HG03175 (cell line): ENCODE measurements around the gene TMPRSS4.
"Not testable (repeated sequence)": the region's sequence is repeated elsewhere in the genome, so short reads cannot be mapped to it uniquely, and the experiment has no call there.

Experiments used
- ATAC-seq: cut with Tn5 transposase; IDR thresholded peaks from one replicate; pipeline ENCODE4 v1.9.1; 2021; ENCODE audit warnings: mild to moderate bottlenecking, moderate library complexity; ENCODE audit not compliant: unreplicated experiment

The TMPRSS4 gene

DNA sequence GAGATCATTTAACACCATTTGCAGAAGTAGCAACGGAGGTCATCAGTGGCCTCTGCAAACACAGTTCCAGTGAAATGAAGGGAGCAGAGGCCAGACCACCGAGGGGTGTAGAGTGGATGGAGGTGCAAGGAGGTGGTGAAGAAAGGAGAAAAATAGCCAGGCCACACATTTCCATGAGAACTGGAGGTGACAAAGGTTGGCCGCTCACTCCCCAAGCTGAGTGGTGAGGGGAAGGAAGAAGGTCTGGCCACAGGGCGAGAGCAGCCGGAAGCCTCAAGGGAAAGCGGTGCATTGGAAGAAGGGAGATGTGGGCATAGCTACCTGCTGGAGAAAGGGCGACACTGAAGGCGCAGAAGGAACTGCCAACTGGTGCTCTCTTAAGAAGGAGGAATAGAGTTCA, 20.1 kb upstream of the TMPRSS4 start:
- ATAC-seq: no peak

GRCh38 chr11:118057251-118058145, 19.4 kb upstream of the TMPRSS4 start:
- ATAC-seq: no peak

GRCh38 chr11:118058311-118059245, 18.3 kb upstream of the TMPRSS4 start:
- no peak for ATAC-seq

GRCh38 chr11:118059246-118059940, 17.5 kb upstream of the TMPRSS4 start:
- ATAC-seq: no peak

GRCh38 chr11:118060081-118060661, 16.7 kb upstream of the TMPRSS4 start:
- ATAC-seq: no peak

DNA sequence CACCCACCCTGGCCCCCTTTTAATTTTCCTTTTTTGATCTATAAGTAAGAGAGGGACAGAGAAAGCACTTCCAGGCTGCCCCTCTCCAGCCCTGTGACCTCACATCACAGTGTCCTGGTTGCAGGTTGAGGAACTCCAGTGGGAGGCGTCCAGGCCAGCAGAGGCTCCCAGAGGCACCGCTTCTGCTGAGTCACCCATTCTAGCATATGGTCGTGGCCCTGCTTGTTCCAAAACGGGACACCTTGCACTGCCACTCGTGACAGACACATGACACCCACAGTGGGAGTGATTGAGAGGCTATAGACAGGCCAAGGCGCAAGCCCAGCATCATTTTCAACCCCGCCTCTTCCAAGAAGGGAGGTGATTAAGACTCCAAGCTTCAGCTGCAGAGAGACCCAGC, 16.0 kb upstream of the TMPRSS4 start:
- no peak for ATAC-seq

- ATAC-seq: no peak
Observed at GRCh38 chr11:118061586-118062125, 15.2 kb upstream of the TMPRSS4 start.

DNA sequence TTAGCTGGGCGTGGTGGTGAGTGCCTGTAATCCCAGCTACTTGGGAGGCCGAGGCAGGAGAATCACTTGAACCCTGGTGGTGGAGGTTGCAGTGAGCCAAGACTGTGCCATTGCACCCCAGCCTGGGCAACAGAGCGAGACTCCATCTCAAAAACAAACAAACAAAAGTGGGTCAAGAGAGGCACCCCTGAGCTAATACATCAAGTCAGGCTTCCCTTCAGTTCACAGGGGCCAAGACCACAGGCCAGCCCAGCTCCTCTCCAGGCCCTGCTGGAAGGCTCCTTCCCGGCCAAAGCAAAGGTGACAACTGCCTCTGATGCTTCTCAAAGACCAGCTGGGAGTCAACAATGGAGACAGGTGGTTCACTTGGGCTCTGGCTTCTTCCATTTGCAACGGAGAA, 14.7 kb upstream of the TMPRSS4 start:
- not testable (repeated sequence) for ATAC-seq

DNA sequence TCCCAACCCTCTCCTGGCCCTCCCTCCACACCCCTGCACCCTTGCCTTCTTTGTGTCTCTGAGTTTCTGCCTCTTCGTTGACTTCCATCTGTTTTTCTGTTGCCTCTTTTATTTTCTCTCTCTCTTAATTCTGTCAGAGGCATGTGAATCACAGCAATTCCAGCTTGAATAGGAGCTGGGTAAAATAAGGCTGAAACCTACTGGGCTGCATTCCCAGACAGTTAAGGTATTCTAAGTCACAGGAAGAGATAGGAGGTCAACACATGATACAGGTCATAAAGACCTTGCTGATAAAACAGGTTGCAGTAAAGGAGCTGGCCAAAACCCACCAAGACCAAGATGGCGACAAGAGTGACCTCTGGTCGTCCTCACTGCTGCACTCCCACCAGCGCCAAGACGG, 14.2 kb upstream of the TMPRSS4 start:
- not testable (repeated sequence) for ATAC-seq

GRCh38 chr11:118064956-118065355, 11.9 kb upstream of the TMPRSS4 start:
- ATAC-seq: no peak

DNA sequence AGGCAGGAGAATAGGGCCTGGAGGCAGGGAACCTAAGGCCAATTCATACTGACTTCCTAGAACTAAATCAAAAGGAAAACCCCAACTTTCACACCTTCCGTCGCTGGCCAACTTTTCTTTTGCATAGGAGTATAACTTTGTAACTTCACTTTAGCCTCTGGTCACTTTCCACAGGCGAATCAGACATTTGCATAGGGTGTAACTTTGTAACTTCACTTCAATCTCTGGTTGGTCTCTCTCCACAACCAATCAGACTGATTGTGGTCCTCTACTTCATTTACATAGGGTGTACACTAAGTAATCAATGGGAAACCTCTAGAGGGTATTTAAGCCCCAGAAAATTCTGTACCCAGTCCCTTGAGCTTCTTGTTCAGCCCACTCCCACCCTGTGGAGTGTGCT, 11.5 kb upstream of the TMPRSS4 start:
- no peak for ATAC-seq

DNA sequence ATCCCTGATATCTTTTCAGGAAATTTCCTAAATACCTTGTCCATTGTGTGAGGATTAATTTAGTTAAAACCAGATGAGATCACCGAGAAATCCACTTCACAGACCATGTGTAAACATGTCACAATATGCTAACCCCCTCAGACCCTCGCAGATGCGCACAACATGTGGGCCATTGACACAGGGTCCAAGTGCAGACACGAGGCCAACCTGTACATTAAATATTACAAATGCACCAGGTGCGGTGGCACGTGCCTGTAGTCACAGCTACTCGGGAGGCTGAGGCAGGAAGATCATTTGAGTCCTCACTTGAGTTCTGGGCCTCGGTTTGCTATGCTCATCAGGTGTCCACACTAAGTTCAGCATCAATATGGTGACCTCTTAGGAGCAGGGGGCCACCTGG, 9.9 kb upstream of the TMPRSS4 start:
- no peak for ATAC-seq

GRCh38 chr11:118068206-118068944, 8.5 kb upstream of the TMPRSS4 start:
- ATAC-seq: no peak

DNA sequence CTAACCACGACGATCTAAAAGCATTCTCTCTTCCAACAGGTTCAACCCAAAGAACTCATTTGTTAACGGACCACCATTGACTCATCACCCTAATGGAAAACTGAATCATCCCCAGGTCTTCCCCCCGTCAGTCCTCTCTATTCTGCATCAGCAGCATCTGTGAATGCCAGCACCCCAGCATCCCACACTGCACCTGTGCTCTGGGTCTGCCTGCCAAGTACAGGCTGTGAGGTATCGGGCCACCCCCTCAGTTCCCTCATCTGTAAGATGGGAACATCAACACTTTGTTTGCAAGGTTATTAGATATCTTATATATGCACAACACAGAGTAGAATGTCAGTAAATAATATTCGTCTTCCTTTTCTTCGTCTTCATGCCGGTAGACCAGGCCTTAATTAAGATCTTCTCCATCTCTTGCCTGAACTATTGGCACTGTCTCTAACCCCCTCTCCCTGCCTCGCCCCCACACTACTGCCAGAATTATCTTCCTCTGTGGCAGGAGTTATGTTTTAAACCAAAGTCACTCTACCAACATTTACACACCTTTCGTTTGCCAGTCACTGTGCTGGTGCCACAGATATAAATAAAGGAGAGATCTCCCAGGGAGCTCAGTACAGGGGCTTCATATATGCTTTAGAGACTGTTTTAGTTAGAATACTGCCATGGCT, 7.8 kb upstream of the TMPRSS4 start:
- no peak for ATAC-seq

GRCh38 chr11:118071416-118072030, 5.4 kb upstream of the TMPRSS4 start:
- ATAC-seq: no peak

DNA sequence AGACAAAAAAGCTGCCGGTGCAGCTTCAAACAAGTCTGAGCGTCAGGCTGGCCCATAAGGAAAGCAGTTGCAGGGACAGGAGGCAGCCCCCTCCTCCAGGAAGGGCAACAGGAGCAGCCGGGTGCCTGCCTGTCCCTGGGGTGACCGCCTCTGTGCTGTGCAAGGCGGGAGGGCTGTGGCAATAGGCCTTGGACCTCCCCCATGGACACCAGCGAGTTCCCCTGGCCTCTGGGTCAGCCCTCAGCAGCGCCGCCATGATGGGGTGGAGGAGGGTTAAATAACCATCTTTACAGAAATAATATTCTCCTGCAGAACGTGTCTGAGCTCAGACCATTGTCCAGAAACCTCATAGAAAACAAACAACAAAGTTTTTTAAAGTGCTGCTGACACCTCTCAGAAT, 3.3 kb upstream of the TMPRSS4 start:
- no peak for ATAC-seq

GRCh38 chr11:118074091-118074685, 2.7 kb upstream of the TMPRSS4 start:
- ATAC-seq: no peak

- ATAC-seq: no peak
Observed at GRCh38 chr11:118074785-118075184, 2.1 kb upstream of the TMPRSS4 start.
